HG03432 (cell line): ENCODE results near the gene CDYL2.
"Not testable (repeated sequence)": the region's sequence is repeated elsewhere in the genome, so short reads cannot be mapped to it uniquely, and the experiment has no call there.

Experiments used
- ATAC-seq: cut with Tn5 transposase; IDR thresholded peaks from one replicate; pipeline ENCODE4 v1.9.1; 2021; ENCODE audit warnings: mild to moderate bottlenecking, moderate library complexity; ENCODE audit not compliant: unreplicated experiment

CDYL2 gene

GRCh38 chr16:80804526-80805383 lies at the start of gene CDYL2:
Gene CDYL2, minus strand, starts transcription at chr16:80804598. Its CDS starts 425 bp downstream, at chr16:80804173.
- ATAC-seq, result peak; percentile 76

- ATAC-seq, result no peak
Observed at GRCh38 chr16:80852261-80852872, 48.0 kb upstream of the CDYL2 start.

GRCh38 chr16:80851831-80852230 lies 47.4 kb upstream of the CDYL2 start:
- no peak for ATAC-seq

- no peak for ATAC-seq
Observed at GRCh38 chr16:80850757-80851156, 46.4 kb upstream of the CDYL2 start.

GRCh38 chr16:80848862-80849261 lies 44.5 kb upstream of the CDYL2 start:
- no peak for ATAC-seq

GRCh38 chr16:80846680-80847079 lies 42.3 kb upstream of the CDYL2 start:
- ATAC-seq, result no peak

GRCh38 chr16:80846275-80846674 lies 41.9 kb upstream of the CDYL2 start:
- ATAC-seq, result no peak

- ATAC-seq, result no peak
Observed at GRCh38 chr16:80844395-80844794, 40.0 kb upstream of the CDYL2 start.

- ATAC-seq, result no peak
Observed at GRCh38 chr16:80841231-80841630, 36.8 kb upstream of the CDYL2 start.

- no peak for ATAC-seq
Observed at GRCh38 chr16:80837533-80838147, 33.2 kb upstream of the CDYL2 start.

- no peak for ATAC-seq
Observed at GRCh38 chr16:80836846-80837245, 32.4 kb upstream of the CDYL2 start.

GRCh38 chr16:80836202-80836601 lies 31.8 kb upstream of the CDYL2 start:
- no peak for ATAC-seq

- ATAC-seq, result no peak
Observed at GRCh38 chr16:80831039-80831438, 26.6 kb upstream of the CDYL2 start.

GRCh38 chr16:80828495-80828894 lies 24.1 kb upstream of the CDYL2 start:
- ATAC-seq, result no peak

GRCh38 chr16:80827007-80827406 lies 22.6 kb upstream of the CDYL2 start:
- ATAC-seq, result no peak

GRCh38 chr16:80825365-80825758 lies 21.0 kb upstream of the CDYL2 start:
- ATAC-seq, result no peak

- no peak for ATAC-seq
Observed at GRCh38 chr16:80824623-80825364, 20.4 kb upstream of the CDYL2 start.

- no peak for ATAC-seq
Observed at GRCh38 chr16:80819988-80820387, 15.6 kb upstream of the CDYL2 start.

- no peak for ATAC-seq
Observed at GRCh38 chr16:80816356-80816755, 12.0 kb upstream of the CDYL2 start.

- not testable (repeated sequence) for ATAC-seq
Observed at GRCh38 chr16:80815278-80815677, 10.9 kb upstream of the CDYL2 start.

- ATAC-seq, result no peak
Observed at GRCh38 chr16:80812593-80812992, 8.2 kb upstream of the CDYL2 start.
